ENCODE measurements around the gene PLAAT3.

DNA sequence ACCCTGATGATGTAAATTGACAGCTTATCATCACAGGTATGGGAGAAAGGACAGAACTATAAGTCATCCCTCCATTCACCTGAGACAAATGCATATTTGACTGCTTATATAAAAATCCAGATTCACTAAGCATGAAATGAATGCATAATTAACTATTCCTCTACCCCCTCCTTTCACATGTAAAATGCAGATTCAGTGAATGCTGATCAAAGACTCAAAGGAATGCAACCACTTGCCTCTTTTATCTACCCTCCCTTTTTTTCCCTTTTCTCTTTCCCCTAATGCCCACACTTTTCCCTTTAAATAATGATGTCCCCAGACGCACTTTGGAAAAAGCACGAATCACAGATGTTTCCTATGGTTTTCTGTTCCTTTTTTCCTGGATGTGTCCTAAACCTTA lies 82.1 kb downstream of the PLAAT3 start:
- TF ChIP-seq POLR2AphosphoS5 (IDR thresholded peaks at IDR 0.05; ENCODE audit: borderline replicate concordance, low read depth, low read length) (no peak), EZH2 (IDR thresholded peaks at IDR 0.05) (no peak)
